Hepatocyte (in vitro differentiated cells): Measurements from ENCODE around the gene KRT20. TPM values are rescaled to one million over a fixed set of nuclear protein-coding genes. Genes with fewer than 3 reads are reported as not detected.

Experiments used
- DNase-seq: peaks from one replicate; pipeline ENCODE4 v3.0.0-alpha.2; 2016; ENCODE audit warnings: low spot score
- H2AFZ ChIP-seq: fragments of 200-600 bp; sonication (generic); 2 replicates; pipeline ENCODE4 v1.6.0; 2016; ENCODE audit warnings: antibody characterized with exemption, mild to moderate bottlenecking
- H3K27ac ChIP-seq: fragments of 200-600 bp; sonication (generic); 2 replicates; pipeline ENCODE4 v1.5.1; 2016; ENCODE audit warnings: mild to moderate bottlenecking
- H3K27me3 ChIP-seq: fragments of 200-600 bp; sonication (generic); 2 replicates; pipeline ENCODE4 v1.6.1; 2016
- H3K36me3 ChIP-seq: fragments of 200-600 bp; sonication (generic); replicated peaks from 2 replicates; pipeline ENCODE4 v1.5.1; 2016; ENCODE audit warnings: low read depth; ENCODE audit not compliant: insufficient read depth
- H3K4me1 ChIP-seq: fragments of 200-600 bp; sonication (generic); 2 replicates; pipeline ENCODE4 v1.5.1; 2016; ENCODE audit warnings: mild to moderate bottlenecking, moderate library complexity; ENCODE audit not compliant: insufficient read depth
- H3K4me2 ChIP-seq: fragments of 200-600 bp; sonication (generic); 2 replicates; pipeline ENCODE4 v1.6.0; 2016
- H3K4me3 ChIP-seq: fragments of 200-600 bp; sonication (generic); 2 replicates; pipeline ENCODE4 v1.5.1; 2016; ENCODE audit warnings: mild to moderate bottlenecking
- H3K79me2 ChIP-seq: fragments of 200-600 bp; sonication (generic); 2 replicates; pipeline ENCODE4 v1.6.0; 2017; ENCODE audit warnings: mild to moderate bottlenecking
- H3K9me2 ChIP-seq: fragments of 200-600 bp; sonication (generic); replicated peaks from 2 replicates; pipeline ENCODE4 v1.6.0; 2017; ENCODE audit warnings: mild to moderate bottlenecking; ENCODE audit not compliant: insufficient read depth
- H3K9me3 ChIP-seq: fragments of 200-600 bp; sonication (generic); 2 replicates; pipeline ENCODE4 v1.5.1; 2016; ENCODE audit warnings: low read depth, mild to moderate bottlenecking
- H4K20me1 ChIP-seq: fragments of 200-600 bp; sonication (generic); 2 replicates; pipeline ENCODE4 v1.6.0; 2016; ENCODE audit warnings: mild to moderate bottlenecking; ENCODE audit not compliant: insufficient read depth, poor library complexity, severe bottlenecking
- CTCF ChIP-seq: fragments of 200-600 bp; sonication (generic); IDR thresholded peaks from 2 replicates; pipeline ENCODE4 v1.5.1; 2016; ENCODE audit warnings: antibody characterized with exemption, mild to moderate bottlenecking; ENCODE audit not compliant: poor library complexity
- EZH2 ChIP-seq: fragments of 200-600 bp; sonication (generic); IDR thresholded peaks from 2 replicates; pipeline ENCODE4 v1.6.1; 2016; ENCODE audit warnings: antibody characterized with exemption, mild to moderate bottlenecking, borderline replicate concordance
- EZH2phosphoT487 ChIP-seq: fragments of 200-600 bp; sonication (generic); IDR thresholded peaks from one replicate; pipeline ENCODE4 v1.6.1; 2018; ENCODE audit warnings: antibody characterized with exemption, mild to moderate bottlenecking, low read depth, moderate library complexity; ENCODE audit not compliant: unreplicated experiment, severe bottlenecking
- WGBS: methylation state at CpG from one replicate; pipeline ENCODE4 v1.1.6; 2016; ENCODE audit warnings: low lambda C conversion rate; ENCODE audit errors: missing lambda C conversion rate; 5-methylcytosine and 5-hydroxymethylcytosine counted together
- polyA plus RNA-seq: library from polyadenylated mRNA; unstranded; fragments of >200 nt; fragmentation: Nextera tagmentation; extraction: Ambion mirVana; gene quantifications from 2 replicates; pipeline ENCODE4 v1.2.1, GENCODE V29; 2016
- total RNA-seq: library from RNA; depleted of rRNA; stranded (reverse); fragments of >200 nt; gene quantifications from 2 replicates; pipeline ENCODE4 v1.2.3, GENCODE V29; 2014

KRT20 gene
- total and polyA plus RNA-seq, 2 experiments from 2014 or later: 1.5 to 3.4 TPM

- H3K79me2 ChIP-seq: no peaks in the 10 kb centered on the region
- no peak overlapping the region for H2AFZ ChIP-seq
- TF ChIP-seq CTCF (no peak), EZH2 (no peak), EZH2phosphoT487 (no peak)
- H3K27me3 ChIP-seq: no peaks in the 10 kb centered on the region
- H3K27ac ChIP-seq: no peak overlapping the region
- DNase-seq: no peak
- H3K9me2 ChIP-seq: no peaks in the 10 kb centered on the region
- H3K36me3 ChIP-seq: no peaks in the 10 kb centered on the region
- no peaks in the 10 kb centered on the region for H3K9me3 ChIP-seq
- no peak overlapping the region for H3K4me2 ChIP-seq
- H3K4me3 ChIP-seq: no peak overlapping the region
- no peaks in the 10 kb centered on the region for H4K20me1 ChIP-seq
- 90% methylated on average over 1 of the region's 1 CpG for WGBS
- H3K4me1 ChIP-seq: no peaks in the 10 kb centered on the region
Observed at GRCh38 chr17:40879026-40879425, 6.0 kb downstream of the KRT20 start.

GRCh38 chr17:40878044-40878443, 7.0 kb downstream of the KRT20 start:
- no peak overlapping the region for H3K4me2 ChIP-seq
- no peaks in the 10 kb centered on the region for H3K79me2 ChIP-seq
- DNase-seq: no peak
- no peaks in the 10 kb centered on the region for H3K9me3 ChIP-seq
- H3K4me3 ChIP-seq: no peak overlapping the region
- H3K9me2 ChIP-seq: no peaks in the 10 kb centered on the region
- WGBS: 92% methylated on average over 9 of the region's 9 CpGs
- no peaks in the 10 kb centered on the region for H3K4me1 ChIP-seq
- no peaks in the 10 kb centered on the region for H3K27me3 ChIP-seq
- no peak overlapping the region for H3K27ac ChIP-seq
- H4K20me1 ChIP-seq: no peaks in the 10 kb centered on the region
- H3K36me3 ChIP-seq: no peaks in the 10 kb centered on the region
- H2AFZ ChIP-seq: no peak overlapping the region
- no peak for TF ChIP-seq EZH2
- no peak for TF ChIP-seq EZH2phosphoT487
- no peak for TF ChIP-seq CTCF

- H3K27ac ChIP-seq: no peak overlapping the region
- no peak for DNase-seq
- no peaks in the 10 kb centered on the region for H3K9me2 ChIP-seq
- no peak overlapping the region for H3K4me3 ChIP-seq
- H3K27me3 ChIP-seq: no peaks in the 10 kb centered on the region
- WGBS: 97% methylated on average over 1 of the region's 1 CpG
- no peaks in the 10 kb centered on the region for H3K79me2 ChIP-seq
- H2AFZ ChIP-seq: no peak overlapping the region
- no peak overlapping the region for H3K4me2 ChIP-seq
- no peaks in the 10 kb centered on the region for H3K9me3 ChIP-seq
- H4K20me1 ChIP-seq: no peaks in the 10 kb centered on the region
- H3K4me1 ChIP-seq: no peaks in the 10 kb centered on the region
- TF ChIP-seq EZH2phosphoT487: no peak
- TF ChIP-seq EZH2: no peak
- TF ChIP-seq CTCF: no peak
- no peaks in the 10 kb centered on the region for H3K36me3 ChIP-seq
Observed at GRCh38 chr17:40873801-40874200, 11.2 kb downstream of the KRT20 start.

- DNase-seq: no peak
- Histone ChIP-seq H3K4me3 (no peak overlapping the region), H3K36me3 (no peaks in the 10 kb centered on the region), H2AFZ (no peak overlapping the region), H3K79me2 (no peaks in the 10 kb centered on the region), H3K9me2 (no peaks in the 10 kb centered on the region), H3K4me2 (no peak overlapping the region), H3K4me1 (no peaks in the 10 kb centered on the region), H3K9me3 (no peaks in the 10 kb centered on the region), H3K27ac (no peak overlapping the region), H4K20me1 (no peaks in the 10 kb centered on the region), H3K27me3 (no peaks in the 10 kb centered on the region)
- no peak for TF ChIP-seq CTCF
- no peak for TF ChIP-seq EZH2phosphoT487
- no peak for TF ChIP-seq EZH2
Observed at GRCh38 chr17:40873255-40873654, 11.8 kb downstream of the KRT20 start.
